Midbrain (tissue), 1 donor: ENCODE results near the gene SOX5.
"Not testable (repeated sequence)": the region's sequence is repeated elsewhere in the genome, so short reads cannot be mapped to it uniquely, and the experiment has no call there.

Source experiments
- DNase-seq: peaks from one replicate; lab custom pipeline; 2025; lab: John Stamatoyannopoulos, UW

The SOX5 gene

GRCh38 chr12:23756416-23756815 is 193.1 kb downstream of the SOX5 start:
- no peak for DNase-seq

- DNase-seq = no peak
Observed at GRCh38 chr12:23753628-23754365, 195.7 kb downstream of the SOX5 start.

- no peak for DNase-seq
Observed at GRCh38 chr12:23752245-23752644, 197.2 kb downstream of the SOX5 start.

- no peak for DNase-seq
Observed at GRCh38 chr12:23751641-23752040, 197.8 kb downstream of the SOX5 start.

- no peak for DNase-seq
Observed at GRCh38 chr12:23750923-23751322, 198.5 kb downstream of the SOX5 start.

- DNase-seq = no peak
Observed at GRCh38 chr12:23744696-23745095, 204.8 kb downstream of the SOX5 start.

GRCh38 chr12:23742574-23742973 is 206.9 kb downstream of the SOX5 start:
- DNase-seq = no peak

- DNase-seq = no peak
Observed at GRCh38 chr12:23731493-23731892, 218.0 kb downstream of the SOX5 start.

GRCh38 chr12:23731035-23731434 is 218.4 kb downstream of the SOX5 start:
- no peak for DNase-seq

- DNase-seq = no peak
Observed at GRCh38 chr12:23729359-23729758, 220.1 kb downstream of the SOX5 start.

- no peak for DNase-seq
Observed at GRCh38 chr12:23726646-23727045, 222.8 kb downstream of the SOX5 start.

- no peak for DNase-seq
Observed at GRCh38 chr12:23722655-23723054, 226.8 kb downstream of the SOX5 start.

- DNase-seq = no peak
Observed at GRCh38 chr12:23721268-23721667, 228.2 kb downstream of the SOX5 start.

- no peak for DNase-seq
Observed at GRCh38 chr12:23719493-23719892, 230.0 kb downstream of the SOX5 start.

GRCh38 chr12:23710361-23710760 is 239.1 kb downstream of the SOX5 start:
- DNase-seq = not testable (repeated sequence)

GRCh38 chr12:23708185-23708837 is 241.2 kb downstream of the SOX5 start:
- DNase-seq = no peak

- DNase-seq = no peak
Observed at GRCh38 chr12:23707270-23707669, 242.2 kb downstream of the SOX5 start.

GRCh38 chr12:23704992-23705943 is 244.2 kb downstream of the SOX5 start:
- DNase-seq = no peak

GRCh38 chr12:23703051-23703450 is 246.4 kb downstream of the SOX5 start:
- DNase-seq = no peak

GRCh38 chr12:23699031-23699430 is 250.4 kb downstream of the SOX5 start:
- no peak for DNase-seq

- no peak for DNase-seq
Observed at GRCh38 chr12:23694920-23695319, 254.6 kb downstream of the SOX5 start.

GRCh38 chr12:23694307-23694706 is 255.2 kb downstream of the SOX5 start:
- DNase-seq = no peak

- DNase-seq = no peak
Observed at GRCh38 chr12:23687947-23688346, 261.5 kb downstream of the SOX5 start.
